Lower leg skin (tissue), 4 donors: ENCODE measurements around the gene ACVR1. TPM values are rescaled to one million over a fixed set of nuclear protein-coding genes. Genes with fewer than 3 reads are reported as not detected.

ENCODE experiments used
- total RNA-seq, 4 donors: library from RNA; depleted of rRNA; stranded (reverse); fragments of >200 nt; gene quantifications; one replicate each; pipeline ENCODE4 v1.1.0, GENCODE V29; 2016

Gene ACVR1
- total RNA-seq, 4 donors from 2014 or later = 14.3 to 22.7 (median 15.2) TPM

Other genes with a start within 250 kb of the ACVR1 start
- gene ACVR1C, start 247.5 kb downstream of the ACVR1 start, total RNA-seq = 1 to 10 TPM in 1 of 4 donors, under 1 TPM in 3; 0.23 to 1.2 (median 0.67) TPM
- not detected for gene UPP2, start 225.5 kb upstream of the ACVR1 start, total RNA-seq